GM19193 (cell line): ENCODE measurements around the gene CD9.

Experiments
- POLR2A ChIP-seq: IDR thresholded peaks from 4 replicates; pipeline ENCODE4 v1.6.1; 2011; ENCODE audit not compliant: insufficient read depth, insufficient read length; ENCODE audit errors: extremely low read depth

The CD9 gene

DNA sequence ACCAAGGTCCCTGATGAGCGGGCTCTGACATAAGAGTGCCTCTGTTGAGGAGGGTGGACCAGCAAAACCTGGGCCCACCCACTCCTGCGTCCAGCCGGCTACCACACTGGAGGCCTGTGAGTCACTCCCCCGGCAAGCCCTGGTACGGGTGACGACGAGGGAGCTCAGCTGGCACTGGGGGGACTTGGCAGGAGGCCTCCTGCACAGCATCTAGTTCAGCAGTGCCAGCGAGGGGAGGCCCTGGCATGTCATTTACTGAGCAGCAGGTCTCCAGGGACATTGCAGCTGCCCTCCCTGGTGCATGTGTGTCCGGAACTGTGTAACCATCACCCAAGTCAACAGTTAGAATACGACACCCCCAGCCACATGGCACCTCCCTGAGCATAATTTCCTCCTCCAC, 24.4 kb downstream of the CD9 start:
- no peak for TF ChIP-seq POLR2A

DNA sequence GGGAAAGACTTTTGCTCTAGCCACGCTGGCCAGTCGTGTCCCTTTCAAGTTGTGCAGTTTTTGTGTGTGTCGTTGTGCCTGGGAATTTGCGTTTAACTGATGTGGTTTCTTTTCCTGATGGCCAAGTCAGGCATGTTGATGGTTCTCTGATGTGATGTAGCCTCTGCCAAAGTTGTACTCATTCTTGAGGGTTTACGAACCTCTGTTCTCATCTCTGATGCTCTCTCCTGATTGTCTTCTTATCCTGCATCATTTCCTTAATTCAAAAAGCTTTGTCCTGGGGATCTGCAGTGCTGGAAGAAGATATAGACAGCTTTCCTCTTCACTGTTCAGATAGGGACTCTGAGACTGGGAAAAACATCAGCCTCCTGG, 25.4 kb downstream of the CD9 start:
- TF ChIP-seq POLR2A = no peak

DNA sequence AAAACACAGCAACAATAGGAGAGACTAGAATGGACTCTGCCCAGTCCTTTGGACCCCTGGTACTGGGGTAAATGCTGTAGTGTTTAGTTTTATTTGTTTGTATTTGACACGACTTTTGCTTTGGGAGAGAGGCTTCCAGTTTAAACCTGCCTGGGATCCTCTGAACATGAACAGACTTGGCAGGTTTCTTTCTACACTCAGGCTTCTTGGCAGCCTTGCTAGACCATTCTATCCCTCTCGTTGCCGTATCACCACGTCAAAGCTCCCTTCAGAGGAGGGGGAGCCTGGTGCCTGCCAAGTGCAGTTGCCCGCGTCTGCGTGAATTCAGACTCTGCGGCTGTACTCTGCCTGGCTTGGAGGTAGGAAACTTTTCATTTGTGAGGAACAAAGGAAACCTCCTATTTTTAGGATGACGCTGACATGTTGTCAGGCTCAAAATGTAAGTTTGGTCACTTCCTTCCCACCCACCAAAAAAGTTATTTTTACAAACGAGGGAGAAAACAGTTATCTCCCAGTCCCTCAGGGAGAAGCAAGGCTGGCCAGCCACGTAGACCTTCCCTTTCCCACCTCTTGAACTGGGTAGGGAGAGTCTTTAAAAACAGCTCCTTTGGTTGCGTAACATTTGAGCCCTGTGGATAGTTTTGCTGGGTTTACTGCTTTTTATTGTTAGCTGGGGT, 25.9 kb downstream of the CD9 start:
- no peak for TF ChIP-seq POLR2A

DNA sequence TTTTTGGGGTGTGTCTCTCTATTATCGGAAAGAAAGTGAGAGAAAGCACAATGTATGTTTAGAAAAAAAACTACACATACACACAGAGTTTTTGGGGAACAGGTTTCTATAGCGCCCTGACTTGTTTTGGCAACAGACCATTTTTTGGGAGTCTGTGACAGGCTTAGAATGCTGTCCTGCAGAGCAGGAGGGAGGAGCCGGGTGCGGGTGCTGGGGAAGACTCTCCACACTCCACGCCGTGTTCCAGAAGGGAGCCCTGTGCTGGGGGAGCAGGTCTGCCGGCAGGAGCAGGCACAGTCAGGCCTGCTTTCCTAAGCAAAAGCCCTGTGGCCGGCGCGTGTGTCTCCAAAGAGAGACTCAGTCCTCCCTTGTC, 26.5 kb downstream of the CD9 start:
- no peak for TF ChIP-seq POLR2A

DNA sequence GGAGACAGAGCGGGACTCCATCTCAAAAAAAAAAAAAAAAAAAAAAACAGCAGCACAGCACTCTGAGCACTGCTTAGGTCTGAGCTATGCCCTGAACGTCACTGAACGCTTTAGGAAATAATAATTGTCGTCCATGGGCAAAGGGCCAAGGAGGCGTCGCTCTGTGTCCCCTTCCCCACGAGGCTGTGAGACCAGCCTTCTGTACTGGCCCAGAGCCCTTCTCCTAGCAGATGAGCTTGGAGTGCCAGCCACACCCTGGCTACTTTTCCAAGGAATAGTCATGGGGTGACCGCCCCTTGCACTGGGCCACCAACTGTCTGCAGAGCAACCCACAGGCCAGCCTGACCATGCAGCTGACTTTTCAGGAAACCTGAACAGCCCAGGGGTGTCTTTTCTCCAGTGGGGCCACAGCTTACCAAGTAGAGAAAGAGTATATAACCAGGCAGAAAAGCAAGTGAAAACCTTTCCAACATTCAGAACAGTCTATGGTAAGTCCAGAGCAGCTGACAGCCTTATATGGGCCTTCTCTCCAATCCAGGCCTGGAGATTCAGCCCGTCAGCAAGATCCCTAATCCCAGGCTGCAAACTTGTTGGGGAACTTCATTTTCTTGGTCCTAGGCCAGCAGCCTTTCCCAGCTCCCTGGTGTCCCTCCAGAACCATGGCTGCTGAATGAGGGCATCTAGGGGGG, 28.5 kb downstream of the CD9 start:
- TF ChIP-seq POLR2A = no peak

DNA sequence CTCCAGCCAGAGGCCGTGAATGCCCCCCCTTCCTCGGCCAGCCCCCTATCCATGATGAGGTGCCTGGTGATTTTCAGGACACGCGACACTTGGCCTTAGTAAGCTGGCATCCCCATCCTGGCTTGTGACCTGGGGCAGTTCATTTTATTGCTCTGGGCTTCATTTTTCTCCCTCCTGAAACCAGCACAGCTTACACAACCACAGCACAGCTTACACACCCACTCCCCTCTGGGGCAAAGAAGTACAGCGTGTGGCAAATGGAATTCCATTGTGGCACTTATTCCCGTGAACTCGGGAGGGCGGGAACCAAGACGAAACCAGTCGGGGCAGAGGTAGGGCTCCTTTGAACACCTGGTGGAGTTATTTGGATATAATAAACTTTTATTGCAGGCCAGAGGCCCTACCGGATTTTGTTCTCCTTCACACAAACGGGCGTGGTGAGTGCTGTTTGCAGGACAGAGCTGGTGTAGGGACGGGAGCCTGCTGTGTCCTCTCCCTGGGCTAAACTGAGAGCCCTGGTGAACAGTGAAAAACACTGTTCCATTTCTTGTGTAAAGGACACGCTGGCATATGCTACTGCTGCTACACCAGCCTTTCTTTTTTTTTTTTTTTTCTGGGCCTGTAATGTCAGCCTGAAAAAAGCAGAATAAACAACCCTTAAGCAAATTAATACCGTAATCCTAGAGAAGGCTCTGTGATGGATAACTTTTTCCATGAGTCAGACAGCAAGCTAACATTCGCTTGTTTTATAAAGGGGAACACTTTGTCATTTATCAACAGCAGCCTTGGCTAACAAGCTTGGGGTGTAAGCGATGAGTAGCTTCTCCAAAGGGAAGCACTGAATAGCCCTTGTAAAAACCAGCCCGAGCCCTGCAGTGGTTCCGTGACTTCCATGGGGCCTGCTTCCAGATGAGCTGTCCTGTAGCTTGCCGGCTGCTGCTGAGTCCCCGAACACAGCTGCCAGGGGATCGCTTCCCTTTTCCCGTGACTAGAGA, 29.3 kb downstream of the CD9 start:
- TF ChIP-seq POLR2A = no peak

DNA sequence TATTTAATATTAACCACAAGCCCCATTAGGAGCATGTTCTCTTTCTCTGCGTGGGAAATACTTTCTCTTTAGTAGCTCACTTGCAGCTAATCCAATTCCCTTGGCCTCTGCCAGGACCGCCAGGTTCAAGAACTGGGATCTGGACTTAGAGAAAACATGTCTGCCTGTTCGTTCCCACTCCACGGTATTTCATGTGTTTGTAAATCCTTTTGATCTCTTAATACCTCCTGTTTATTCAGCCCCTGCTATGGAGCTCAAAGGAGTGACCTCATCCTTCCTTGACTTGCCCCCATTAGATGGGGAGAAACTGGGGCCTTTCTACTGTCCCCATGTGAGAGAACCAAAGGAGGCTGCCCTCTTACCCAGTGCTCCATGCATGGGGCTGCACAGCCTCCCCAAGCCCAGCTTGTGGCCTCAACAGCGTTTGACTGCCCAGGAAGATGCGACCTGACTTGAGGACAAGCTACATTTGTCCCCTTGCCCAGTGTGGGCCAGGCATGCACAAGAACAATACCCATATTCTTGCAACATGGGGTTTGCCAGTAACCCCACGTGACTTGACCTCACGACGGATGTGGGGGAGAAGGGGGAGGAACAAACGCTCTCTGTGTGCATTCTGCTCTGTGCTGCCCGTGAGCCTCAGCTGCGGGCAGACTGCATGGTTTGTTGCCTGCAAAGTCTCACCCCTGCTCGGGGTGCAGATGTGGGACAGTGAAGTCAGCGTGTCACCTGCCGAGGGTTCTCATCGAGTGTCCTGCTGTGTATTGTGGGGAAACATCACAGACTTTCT, 30.3 kb downstream of the CD9 start:
- peak; percentile 17 for TF ChIP-seq POLR2A

DNA sequence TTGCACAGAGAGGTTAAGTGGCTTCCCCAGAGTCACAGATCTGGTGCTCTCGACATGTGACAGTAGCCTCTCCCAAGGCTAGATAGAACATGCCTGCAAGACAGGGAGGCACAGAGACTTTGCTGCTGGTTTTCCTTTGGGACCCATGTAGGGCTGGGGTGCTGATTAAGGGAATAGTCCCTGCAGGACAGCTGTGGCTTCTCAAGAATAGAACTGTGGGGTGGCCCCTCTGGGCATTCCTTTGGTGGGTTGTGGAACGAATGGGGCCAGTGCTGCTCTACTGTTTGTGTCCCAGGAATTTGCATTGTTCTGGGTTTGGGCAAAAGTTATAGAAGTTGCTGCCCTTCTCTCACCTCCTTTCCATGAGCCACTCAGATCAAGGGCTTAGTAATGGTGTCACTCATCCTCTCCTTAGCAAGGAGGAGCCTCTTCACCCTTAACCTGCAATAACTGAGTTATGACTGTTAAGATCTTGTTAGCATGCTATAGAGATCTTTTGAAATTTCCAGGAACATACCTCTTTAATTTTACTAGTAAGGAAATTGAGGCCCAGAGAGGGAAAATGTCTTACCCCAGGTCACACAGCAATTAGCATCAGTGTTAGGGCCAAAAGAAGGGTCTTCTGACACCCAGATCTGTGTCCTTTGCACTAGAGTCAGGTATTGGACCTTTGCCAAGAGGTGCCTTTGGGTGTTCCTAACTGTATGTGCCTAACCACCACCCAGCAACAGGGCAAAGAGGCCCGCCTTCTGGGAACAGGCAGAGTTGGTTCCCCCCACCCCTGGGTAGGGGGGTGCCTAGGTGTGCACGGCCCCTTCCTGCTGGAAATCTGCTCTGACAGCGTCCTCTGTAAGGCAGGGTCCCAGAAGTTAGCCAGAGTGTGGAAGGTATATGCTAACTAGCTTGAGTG, 31.4 kb downstream of the CD9 start:
- TF ChIP-seq POLR2A = no peak

DNA sequence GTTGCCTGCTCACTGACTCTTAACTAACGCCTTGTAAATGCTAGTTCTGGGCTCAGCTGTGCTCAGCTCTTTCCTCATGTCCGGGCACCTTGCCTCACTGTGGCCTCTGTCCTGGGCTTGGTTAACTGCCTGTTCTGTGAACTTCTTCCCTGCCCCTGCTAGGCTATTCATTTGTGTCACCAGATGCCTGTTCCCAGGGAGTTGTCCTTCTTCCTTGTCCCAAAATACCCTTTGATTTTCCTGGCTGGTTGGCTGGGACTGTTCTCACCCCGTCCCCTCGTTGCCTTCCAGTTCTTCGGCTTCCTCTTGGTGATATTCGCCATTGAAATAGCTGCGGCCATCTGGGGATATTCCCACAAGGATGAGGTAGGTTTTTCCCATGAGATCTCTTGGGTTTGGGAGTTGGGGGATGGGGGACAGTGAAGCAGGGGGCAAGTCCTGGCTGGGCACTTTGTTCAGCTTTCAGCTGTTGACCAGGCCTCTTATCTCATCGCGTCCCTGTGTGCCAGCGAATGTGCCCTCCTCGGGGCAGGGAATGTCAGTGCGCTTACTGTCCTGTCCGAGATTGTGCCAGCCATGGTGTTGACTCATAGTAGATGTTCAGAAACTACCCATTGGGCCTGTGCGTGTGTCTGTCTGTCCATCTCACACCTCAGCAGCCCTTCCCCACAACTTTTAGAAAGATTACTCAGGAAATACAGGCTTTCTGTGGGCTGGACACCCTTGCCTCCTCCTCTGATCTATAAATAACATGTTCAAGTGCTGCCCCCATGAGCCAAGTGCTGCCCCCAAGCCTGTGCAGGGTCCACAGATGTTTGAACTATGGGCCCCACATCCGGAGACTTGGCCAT, 33.1 kb downstream of the CD9 start:
- TF ChIP-seq POLR2A = no peak

DNA sequence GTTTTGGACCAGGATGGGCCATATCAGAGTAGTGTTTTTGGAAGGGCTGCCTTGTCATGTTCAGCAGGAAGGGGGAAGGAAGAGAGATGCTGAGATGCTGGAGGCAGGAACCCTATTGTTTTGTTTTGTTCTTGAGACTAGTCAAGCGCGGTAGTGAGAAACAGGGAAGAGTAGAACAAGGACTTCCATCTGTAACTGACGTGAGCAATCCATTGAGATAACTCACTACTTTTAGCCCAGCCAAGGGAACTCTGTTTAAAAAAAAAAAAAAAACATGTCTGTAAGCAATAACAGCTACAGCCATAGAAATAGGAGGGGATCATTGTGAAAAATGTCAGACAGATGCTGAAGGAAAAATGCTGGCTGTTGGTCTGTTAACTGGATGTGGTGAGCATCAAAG, 34.0 kb downstream of the CD9 start:
- no peak for TF ChIP-seq POLR2A

DNA sequence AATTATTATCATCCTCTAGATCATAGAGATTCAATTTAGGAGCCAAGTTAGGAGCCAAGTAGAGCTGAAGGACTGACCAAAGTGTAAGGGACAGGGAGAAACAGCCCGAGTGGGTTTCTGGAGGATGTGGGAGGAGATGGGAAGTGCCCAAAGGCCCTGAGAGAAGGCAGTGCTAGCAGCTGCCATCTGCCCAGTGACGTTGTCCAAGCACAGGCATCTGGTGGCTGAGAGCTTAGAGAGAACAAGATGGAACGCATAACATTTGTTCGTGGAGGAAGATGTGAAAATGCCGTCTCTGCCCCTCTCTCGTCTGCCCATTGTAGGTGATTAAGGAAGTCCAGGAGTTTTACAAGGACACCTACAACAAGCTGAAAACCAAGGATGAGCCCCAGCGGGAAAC, 34.7 kb downstream of the CD9 start:
- TF ChIP-seq POLR2A = no peak

DNA sequence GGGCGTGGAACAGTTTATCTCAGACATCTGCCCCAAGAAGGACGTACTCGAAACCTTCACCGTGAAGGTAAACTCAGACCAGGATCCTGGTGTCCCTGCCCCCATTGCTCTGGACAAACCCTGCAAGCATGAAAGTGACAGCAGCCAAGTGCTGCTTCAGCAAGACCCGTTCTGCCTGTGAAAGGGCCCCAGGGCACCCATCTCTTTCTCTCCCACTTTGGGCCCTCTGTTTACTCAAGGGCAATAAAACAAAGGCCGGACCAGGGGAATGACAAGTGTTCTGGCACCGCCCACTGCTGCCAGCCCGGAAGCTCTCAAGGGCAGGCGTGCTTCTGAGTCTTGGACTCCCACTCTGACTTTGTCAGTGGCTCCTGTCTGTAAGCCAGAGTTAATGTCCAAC, 35.3 kb downstream of the CD9 start:
- no peak for TF ChIP-seq POLR2A
